Gastrocnemius medialis (tissue), 4 donors: ENCODE results near the gene SMYD3.

ENCODE experiments used
- POLR2A ChIP-seq, 2 donors: fragments of 450-650 bp; IDR thresholded peaks; one replicate each; pipeline ENCODE4 v1.6.1; 2017; ENCODE audit warnings: antibody characterized with exemption in 2 of 2, mild to moderate bottlenecking in 2 of 2, moderate library complexity in 2 of 2
- TF ChIP-seq, protein P1 (sequence below), 5 experiments: fragments of 450-650 bp in 3 of 5; fragments of 200-600 bp in 2 of 5; sonication (generic) in 2 of 5; IDR thresholded peaks in 4 of 5; conservative IDR thresholded peaks in 1 of 5; 1 replicate in 4 of 5; 2 replicates in 1 of 5; pipeline ENCODE4 v1.5.1; 2016 to 2019; ENCODE audit warnings: antibody characterized with exemption in 5 of 5, mild to moderate bottlenecking in 3 of 5, moderate library complexity in 3 of 5

GRCh38 chr1:246267896-246268295, 239.2 kb downstream of the SMYD3 start:
- TF ChIP-seq, protein P1, sequence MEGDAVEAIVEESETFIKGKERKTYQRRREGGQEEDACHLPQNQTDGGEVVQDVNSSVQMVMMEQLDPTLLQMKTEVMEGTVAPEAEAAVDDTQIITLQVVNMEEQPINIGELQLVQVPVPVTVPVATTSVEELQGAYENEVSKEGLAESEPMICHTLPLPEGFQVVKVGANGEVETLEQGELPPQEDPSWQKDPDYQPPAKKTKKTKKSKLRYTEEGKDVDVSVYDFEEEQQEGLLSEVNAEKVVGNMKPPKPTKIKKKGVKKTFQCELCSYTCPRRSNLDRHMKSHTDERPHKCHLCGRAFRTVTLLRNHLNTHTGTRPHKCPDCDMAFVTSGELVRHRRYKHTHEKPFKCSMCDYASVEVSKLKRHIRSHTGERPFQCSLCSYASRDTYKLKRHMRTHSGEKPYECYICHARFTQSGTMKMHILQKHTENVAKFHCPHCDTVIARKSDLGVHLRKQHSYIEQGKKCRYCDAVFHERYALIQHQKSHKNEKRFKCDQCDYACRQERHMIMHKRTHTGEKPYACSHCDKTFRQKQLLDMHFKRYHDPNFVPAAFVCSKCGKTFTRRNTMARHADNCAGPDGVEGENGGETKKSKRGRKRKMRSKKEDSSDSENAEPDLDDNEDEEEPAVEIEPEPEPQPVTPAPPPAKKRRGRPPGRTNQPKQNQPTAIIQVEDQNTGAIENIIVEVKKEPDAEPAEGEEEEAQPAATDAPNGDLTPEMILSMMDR (IDR thresholded peaks at IDR 0.05 in 4 of 5, conservative IDR thresholded peaks at IDR 0.05 in 1 of 5): no peak
- no peak for TF ChIP-seq POLR2A (IDR thresholded peaks at IDR 0.05)
